HG03378 (cell line): ENCODE data around the gene MEI1.
"Not testable (repeated sequence)": the region's sequence is repeated elsewhere in the genome, so short reads cannot be mapped to it uniquely, and the experiment has no call there.

Experiments used
- ATAC-seq: cut with Tn5 transposase; IDR thresholded peaks from one replicate; pipeline ENCODE4 v1.9.1; 2021; ENCODE audit warnings: mild to moderate bottlenecking, moderate library complexity; ENCODE audit not compliant: unreplicated experiment

MEI1 gene

DNA sequence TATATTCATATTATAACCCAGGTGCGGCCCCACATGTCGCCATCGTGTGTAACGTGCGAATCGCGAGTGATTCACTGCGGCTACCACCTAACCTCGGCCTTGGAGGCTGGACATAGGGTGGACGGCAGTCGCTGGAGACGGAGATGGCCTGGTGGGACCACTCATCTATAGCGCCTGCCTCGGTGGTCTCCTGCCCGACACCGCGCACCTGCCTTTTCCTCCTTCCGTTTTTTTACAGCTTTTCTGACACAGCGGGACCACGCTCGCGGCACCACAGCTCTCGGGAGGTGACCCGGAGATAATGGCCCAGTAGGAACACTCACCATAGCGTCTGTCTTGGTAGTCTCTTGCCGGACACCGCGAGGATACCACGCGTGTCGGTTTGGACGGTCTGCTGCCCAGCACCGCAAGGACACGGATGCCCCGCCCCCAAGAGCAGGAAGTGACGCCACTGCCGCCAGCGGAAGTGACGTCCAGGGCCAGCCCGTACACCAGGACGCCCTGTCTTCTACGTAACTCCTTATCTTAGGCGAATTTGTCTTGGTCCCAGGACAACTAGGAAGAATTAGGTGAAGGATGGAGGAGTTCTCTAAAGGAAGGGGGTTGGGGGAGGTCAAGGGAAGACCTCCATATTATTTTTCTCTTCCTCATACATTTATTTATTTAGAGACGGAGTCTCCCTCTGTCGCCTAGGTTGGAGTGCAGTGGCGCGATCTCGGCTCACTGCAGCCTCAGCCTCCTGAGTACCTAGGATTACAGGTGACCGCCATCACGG is 17.1 kb upstream of the MEI1 start:
- no peak for ATAC-seq

- ATAC-seq = no peak
Measured at GRCh38 chr22:41683052-41683451, 16.3 kb upstream of the MEI1 start.

- ATAC-seq = no peak
Measured at GRCh38 chr22:41683616-41684015, 15.7 kb upstream of the MEI1 start.

GRCh38 chr22:41684194-41684593 is 15.1 kb upstream of the MEI1 start:
- ATAC-seq = no peak

DNA sequence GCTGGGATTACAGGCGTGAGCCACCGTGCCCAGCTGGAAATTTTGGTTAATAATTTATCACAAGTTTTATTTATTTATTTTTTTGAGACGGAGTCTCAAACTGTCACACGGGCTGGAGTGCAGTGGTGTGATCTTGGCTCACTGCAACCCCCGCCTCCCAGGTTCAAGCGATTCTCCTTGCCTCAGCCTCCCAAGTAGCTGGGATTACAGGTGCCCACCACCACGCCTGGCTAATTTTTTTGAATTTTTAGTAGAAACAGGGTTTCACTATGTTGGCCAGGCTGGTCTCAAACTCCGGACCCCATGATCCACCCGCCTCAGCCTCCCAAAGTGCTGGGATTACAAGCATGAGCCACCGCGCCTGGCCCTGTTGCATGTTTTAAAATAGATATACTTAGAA is 12.4 kb upstream of the MEI1 start:
- ATAC-seq = not testable (repeated sequence)

DNA sequence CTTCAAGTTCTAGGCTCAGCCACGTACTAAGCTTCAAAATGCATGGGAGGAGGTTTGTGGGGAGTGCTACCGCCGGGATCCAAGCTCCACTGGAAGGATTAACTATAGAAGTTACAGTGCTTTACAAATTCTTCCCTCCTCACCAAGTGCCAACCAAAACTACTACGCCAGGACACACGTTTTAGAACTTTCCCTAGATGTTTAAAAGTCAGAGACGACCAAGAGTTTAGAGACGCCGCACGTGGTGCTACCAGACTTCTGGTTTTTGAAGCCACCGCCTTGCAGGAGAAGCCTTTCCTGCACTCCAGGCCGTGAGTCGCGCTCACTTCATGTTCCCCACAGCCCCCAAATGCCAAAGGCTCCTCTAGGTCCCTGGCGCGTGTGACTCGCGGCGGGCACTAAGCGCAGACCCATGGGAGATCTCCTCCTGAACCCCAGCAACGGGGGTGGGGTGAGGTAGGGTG is 11.4 kb upstream of the MEI1 start:
- no peak for ATAC-seq

DNA sequence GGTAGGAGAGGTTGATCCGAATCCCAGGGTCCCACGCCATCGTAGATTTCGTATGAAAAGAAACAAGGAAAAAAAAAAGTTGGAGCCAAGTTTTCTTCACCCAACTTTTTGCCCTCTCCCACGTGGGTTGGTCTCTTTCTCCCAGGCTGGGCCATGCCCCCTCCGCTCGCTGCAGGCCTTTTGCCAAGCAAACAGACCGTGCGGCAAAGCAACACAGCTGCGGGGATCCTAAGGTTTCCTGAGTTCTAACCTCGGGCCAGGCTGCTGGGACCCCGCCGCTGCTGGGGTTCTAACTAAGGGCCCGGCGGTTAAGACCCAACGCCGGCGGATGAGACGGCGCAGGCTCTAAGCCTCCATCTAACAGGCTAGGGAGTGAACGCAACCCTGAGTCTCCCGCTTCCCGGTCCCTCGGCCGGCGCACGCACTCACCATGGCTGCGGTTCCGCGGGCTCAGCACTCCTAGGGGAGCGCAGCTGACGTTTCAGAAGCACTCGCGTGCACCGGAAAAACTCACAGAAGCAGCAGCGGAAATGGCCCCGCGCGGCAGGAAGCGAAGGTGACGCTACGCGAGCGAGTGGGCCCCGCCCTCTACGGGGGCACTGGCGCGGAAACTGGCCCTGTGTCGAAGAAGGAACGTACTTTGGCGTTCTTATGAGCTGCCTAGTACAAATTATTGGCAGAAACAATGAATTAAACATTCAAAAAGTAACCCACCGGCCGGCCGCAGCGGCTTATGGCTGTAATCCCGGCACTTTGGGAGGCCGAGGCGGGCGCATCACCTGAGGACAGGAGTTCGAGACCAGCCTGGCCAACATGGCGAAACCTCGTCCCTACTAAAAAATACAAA is 10.7 kb upstream of the MEI1 start, which contains the start of gene SNU13:
Gene SNU13 (minus strand): TSS at position 503 of the 847 bp plus-strand sequence. CDS start 71 bp downstream, at position 432.
- peak; percentile 71 for ATAC-seq

- ATAC-seq = no peak
Measured at GRCh38 chr22:41690476-41690875, 8.8 kb upstream of the MEI1 start.

DNA sequence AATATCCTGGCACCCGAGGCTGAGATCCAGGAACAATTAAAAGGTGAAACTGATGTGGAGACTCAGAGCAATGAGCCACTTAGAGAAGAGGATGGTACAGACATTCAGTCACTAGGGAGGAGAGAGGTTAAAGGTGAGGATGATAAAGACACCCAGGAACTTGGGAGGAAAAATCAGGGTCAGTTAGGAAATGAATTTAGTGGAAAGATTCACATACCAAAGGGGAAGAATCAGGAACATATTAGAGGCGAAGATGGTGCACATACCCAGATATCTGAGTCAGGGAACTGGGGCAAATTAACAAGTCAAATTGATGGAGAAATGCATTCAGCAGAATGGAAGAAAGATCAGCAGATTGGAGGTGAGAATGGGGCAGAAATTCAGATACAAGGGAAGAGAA is 4.1 kb upstream of the MEI1 start:
- no peak for ATAC-seq

DNA sequence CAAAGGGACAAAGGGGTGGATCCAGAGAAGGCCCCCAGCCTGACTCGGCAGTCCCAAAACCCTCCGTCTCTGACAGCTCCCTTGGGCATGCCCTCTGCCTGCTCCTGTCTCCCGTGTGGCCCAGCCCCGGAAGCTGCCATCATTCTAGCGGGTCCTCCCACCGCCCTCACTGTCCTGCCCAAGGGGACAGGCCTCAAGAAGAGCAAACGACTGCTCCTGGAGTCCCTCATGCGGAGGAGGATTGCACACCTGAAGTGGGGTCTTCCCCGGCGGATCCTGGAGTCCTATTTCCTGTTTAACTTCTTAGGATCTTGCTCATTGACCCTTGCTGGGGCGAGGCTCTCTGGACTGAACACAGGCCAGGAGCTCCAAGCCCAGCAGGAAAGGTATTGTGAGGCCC is 2.6 kb upstream of the MEI1 start:
- no peak for ATAC-seq

DNA sequence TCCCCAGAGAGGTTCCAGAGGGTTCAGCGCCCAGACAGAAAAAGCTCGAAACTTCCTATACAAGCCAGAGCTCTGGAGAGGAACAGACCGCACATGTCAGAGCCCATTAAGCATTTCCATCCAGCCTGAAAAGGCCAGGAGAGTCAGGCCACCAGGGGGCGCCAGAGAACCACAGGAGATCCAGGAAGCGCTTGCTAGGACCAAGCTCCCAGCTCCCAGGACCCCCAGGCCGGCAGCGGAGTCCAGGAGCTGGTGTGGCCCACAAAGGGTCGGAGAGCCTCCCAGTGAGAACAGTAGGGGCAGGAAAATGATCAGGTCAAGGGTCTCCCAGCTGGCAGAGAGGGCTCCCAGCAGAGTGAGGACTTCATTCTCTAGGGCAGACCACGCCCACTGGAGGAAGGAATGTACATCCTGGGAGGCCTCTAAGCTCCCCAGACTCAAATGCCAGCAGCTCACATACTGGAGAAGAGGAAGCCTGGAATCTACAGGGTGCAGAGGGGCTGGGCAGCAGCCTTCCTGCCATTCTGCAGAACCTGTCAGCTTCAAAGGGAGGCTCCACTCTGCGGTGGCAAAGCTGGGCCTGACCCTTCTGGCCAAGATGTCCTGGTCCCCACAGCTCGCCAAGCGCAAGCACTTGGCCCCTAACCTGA is 2.1 kb upstream of the MEI1 start:
- ATAC-seq = no peak

- ATAC-seq = no peak
Measured at GRCh38 chr22:41700108-41700364, 733 bp downstream of the MEI1 start.

- no peak for ATAC-seq
Measured at GRCh38 chr22:41702763-41703162, 3.5 kb downstream of the MEI1 start.

DNA sequence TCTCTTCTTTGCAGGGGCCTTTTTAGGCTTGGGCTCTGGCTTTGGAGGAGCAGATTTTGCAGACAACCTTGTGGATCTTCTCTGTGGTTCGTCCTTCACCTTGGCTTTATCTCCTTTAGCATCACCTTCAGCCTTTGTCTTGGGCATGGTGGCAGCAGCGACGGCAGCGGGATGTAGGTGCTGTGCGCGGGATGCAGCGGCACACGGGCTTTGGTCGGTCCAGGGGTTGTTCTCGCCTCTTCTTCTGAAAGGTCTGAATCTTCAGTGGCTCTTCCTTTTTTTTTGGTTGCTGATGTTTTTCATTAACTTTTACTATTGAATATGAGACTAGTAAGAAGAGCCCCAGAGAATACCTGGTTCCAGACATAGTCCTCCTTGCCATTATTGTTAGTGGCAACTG is 10.0 kb downstream of the MEI1 start:
- no peak for ATAC-seq

- no peak for ATAC-seq
Measured at GRCh38 chr22:41713004-41713403, 13.7 kb downstream of the MEI1 start.

DNA sequence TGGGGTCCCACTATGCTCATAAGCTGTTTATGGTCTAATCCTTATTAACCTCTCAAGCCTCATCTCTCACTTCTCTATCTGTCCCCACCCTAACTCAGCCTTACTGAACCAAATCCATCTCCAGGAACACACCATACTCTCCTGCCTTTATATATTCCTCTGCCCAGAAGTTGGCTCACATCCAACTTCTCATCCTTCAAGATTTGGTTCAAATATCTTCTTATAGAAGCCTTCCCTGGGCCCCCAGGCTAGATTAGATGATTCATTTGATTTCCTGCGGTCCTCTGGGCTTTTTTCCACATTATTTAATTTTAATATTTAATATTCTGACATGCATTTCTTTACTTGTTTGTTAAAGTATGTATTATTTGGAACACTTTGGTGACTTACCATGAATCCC is 23.2 kb downstream of the MEI1 start:
- no peak for ATAC-seq

- no peak for ATAC-seq
Measured at GRCh38 chr22:41725510-41726110, 26.3 kb downstream of the MEI1 start.

GRCh38 chr22:41731609-41732008 is 32.3 kb downstream of the MEI1 start:
- ATAC-seq = no peak

GRCh38 chr22:41732096-41732772 is 32.9 kb downstream of the MEI1 start:
- ATAC-seq = no peak

DNA sequence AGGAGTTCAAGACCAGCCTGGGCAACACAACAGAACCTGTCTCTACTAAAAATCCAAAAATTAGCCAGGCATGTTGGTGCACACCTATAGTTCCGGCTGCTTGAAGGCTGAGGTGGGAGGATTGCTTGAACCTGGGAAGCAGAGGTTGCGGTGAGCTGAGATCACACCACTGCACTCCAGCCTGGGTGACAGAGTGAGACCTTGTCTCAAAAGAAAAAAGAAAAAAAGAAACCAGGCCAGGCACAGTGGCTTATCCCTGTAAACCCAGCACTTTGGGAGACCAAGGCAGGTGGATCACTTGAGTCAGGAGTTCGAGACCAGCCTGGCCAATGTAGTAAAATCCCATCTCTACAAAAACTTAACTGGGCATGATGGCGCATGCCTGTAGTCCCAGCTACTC is 33.9 kb downstream of the MEI1 start:
- not testable (repeated sequence) for ATAC-seq

GRCh38 chr22:41739576-41739975 is 40.3 kb downstream of the MEI1 start:
- no peak for ATAC-seq
